Transverse colon (tissue), 4 donors: ENCODE data around the gene GPR148. TPM values are rescaled to one million over a fixed set of nuclear protein-coding genes. Genes with fewer than 3 reads are reported as not detected.

Source experiments
- DNase-seq: peaks from one replicate; pipeline ENCODE4 v3.0.0-alpha.2; 2019
- H3K27ac ChIP-seq, 4 donors: fragments of 200-600 bp; sonication (generic); 2 replicates each; pipeline ENCODE4 v1.5.1; 2016 to 2018; ENCODE audit warnings: inconsistent platforms in 4 of 4
- H3K27me3 ChIP-seq: fragments of 200-600 bp; sonication (generic); 2 replicates; pipeline ENCODE4 v1.5.1; 2017; ENCODE audit warnings: inconsistent platforms
- H3K36me3 ChIP-seq, 4 donors: fragments of 200-600 bp; sonication (generic); 2 replicates each; pipeline ENCODE4 v1.5.1; 2017 to 2019; ENCODE audit warnings: inconsistent platforms in 4 of 4
- H3K4me1 ChIP-seq, 4 donors: fragments of 200-600 bp; sonication (generic); 2 replicates each; pipeline ENCODE4 v1.5.1; 2017 to 2020; ENCODE audit warnings: inconsistent platforms in 4 of 4
- H3K4me3 ChIP-seq, 4 donors: fragments of 200-600 bp; sonication (generic); 1 replicate in 1 of 4; 2 replicates in 3 of 4; pipeline versions ENCODE4 v1.5.1 to v1.6.1; 2017 to 2019; ENCODE audit warnings: inconsistent platforms in 4 of 4
- H3K9me3 ChIP-seq, 2 donors: fragments of 200-600 bp; sonication (generic); 2 replicates each; pipeline ENCODE4 v1.5.1; 2017 to 2019; ENCODE audit warnings: inconsistent platforms in 2 of 2
- CTCF ChIP-seq, 5 experiments: fragments of 200-600 bp in 3 of 5; fragments of 450-650 bp in 2 of 5; sonication (generic) in 3 of 5; IDR thresholded peaks; 1 replicate in 2 of 5; 2 replicates in 3 of 5; pipeline ENCODE4 v1.5.1; 2016 to 2017; ENCODE audit warnings: antibody characterized with exemption in 5 of 5, inconsistent platforms in 3 of 5, mild to moderate bottlenecking in 2 of 5, moderate library complexity in 1 of 5
- EP300 ChIP-seq: sonication (generic); formaldehyde crosslinking; IDR thresholded peaks from one replicate; pipeline ENCODE4 v1.6.1; 2017; ENCODE audit warnings: antibody characterized with exemption, low read depth
- POLR2A ChIP-seq: fragments of 450-650 bp; IDR thresholded peaks from one replicate; pipeline ENCODE4 v1.6.1; 2016; ENCODE audit warnings: antibody characterized with exemption, mild to moderate bottlenecking, moderate library complexity
- POLR2AphosphoS5 ChIP-seq, 3 donors: sonication (generic); formaldehyde crosslinking; IDR thresholded peaks; one replicate each; pipeline ENCODE4 v1.6.1; 2016; ENCODE audit warnings: antibody characterized with exemption in 3 of 3
- WGBS, 2 donors: methylation state at CpG; one replicate each; pipeline ENCODE4 v1.1.5; 2018; ENCODE audit warnings: low coverage in 1 of 2; 5-methylcytosine and 5-hydroxymethylcytosine counted together
- in situ Hi-C, 4 donors: fragments of 200-750 bp; cut with MboI; loops; one replicate each; pipeline versions ENCODE4 v1.15.0 to v1.15.1; 2017; ENCODE audit warnings: low sequenced_read_pairs in 3 of 4, low pct_ligation_motif_present in 1 of 4, low pct_unique_long_range_greater_than_20kb in 1 of 4
- intact Hi-C: fragments of 100-400 bp; cut with DNase I; formaldehyde crosslinking; loops from one replicate; pipeline ENCODE4 v1.15.1; 2023; ENCODE audit warnings: low total_unique reads
- total RNA-seq, 4 donors: library from RNA; depleted of rRNA; stranded (reverse); fragments of >200 nt; gene quantifications; one replicate each; pipeline ENCODE4 v1.1.0, GENCODE V29; 2016

GPR148 gene
- total RNA-seq, 4 donors from 2014 or later: not detected

- TF ChIP-seq CTCF (IDR thresholded peaks at IDR 0.05) (no peak), POLR2A (no peak), POLR2AphosphoS5 (IDR thresholded peaks at IDR 0.05) (no peak), EP300 (no peak)
- Histone ChIP-seq H3K9me3 (no peaks in the 10 kb centered on the region), H3K4me1 (no peaks in the 10 kb centered on the region), H3K4me3 (no peak overlapping the region), H3K27me3 (no peaks in the 10 kb centered on the region), H3K36me3 (no peaks in the 10 kb centered on the region), H3K27ac (no peak overlapping the region)
- intact Hi-C loops: no loop called here
- in situ Hi-C loops: no loop called here
- no peak for DNase-seq
- 95 to 96% methylated on average over 3 of the region's 3 CpGs for WGBS, 2 donors
These were observed 6.3 kb downstream of the GPR148 start for GRCh38 chr2:130735200-130735599.

GRCh38 chr2:130736487-130736886 is 7.6 kb downstream of the GPR148 start:
- no peaks in the 10 kb centered on the region for H3K36me3 ChIP-seq
- no peak overlapping the region for H3K4me3 ChIP-seq
- no peak for DNase-seq
- H3K4me1 ChIP-seq: no peaks in the 10 kb centered on the region
- no peak for TF ChIP-seq POLR2AphosphoS5 (IDR thresholded peaks at IDR 0.05)
- no peak for TF ChIP-seq CTCF (IDR thresholded peaks at IDR 0.05)
- TF ChIP-seq POLR2A: no peak
- no peak for TF ChIP-seq EP300
- intact Hi-C loops: no loop called here
- 71 to 77% methylated on average over 5 to 6 of the region's 6 CpGs for WGBS, 2 donors
- no peaks in the 10 kb centered on the region for H3K9me3 ChIP-seq
- H3K27ac ChIP-seq: no peak overlapping the region
- no peaks in the 10 kb centered on the region for H3K27me3 ChIP-seq
- in situ Hi-C loops: no loop called here

GRCh38 chr2:130737592-130737991 is 8.7 kb downstream of the GPR148 start:
- Histone ChIP-seq H3K27ac (no peak overlapping the region), H3K36me3 (no peaks in the 10 kb centered on the region), H3K9me3 (no peaks in the 10 kb centered on the region), H3K4me1 (no peaks in the 10 kb centered on the region), H3K27me3 (no peaks in the 10 kb centered on the region), H3K4me3 (no peak overlapping the region)
- TF ChIP-seq POLR2A (no peak), POLR2AphosphoS5 (IDR thresholded peaks at IDR 0.05) (no peak), CTCF (IDR thresholded peaks at IDR 0.05) (no peak), EP300 (no peak)
- intact Hi-C loops: no loop called here
- WGBS, 2 donors: 88 to 100% methylated on average over 1 to 6 of the region's 14 CpGs
- DNase-seq: no peak
- in situ Hi-C loops: no loop called here

- H3K36me3 ChIP-seq: no peaks in the 10 kb centered on the region
- intact Hi-C loops (no loop called here), in situ Hi-C loops (no loop called here)
- no peak overlapping the region for H3K27ac ChIP-seq
- no peak for DNase-seq
- 63 to 81% methylated on average over 7 to 12 of the region's 12 CpGs for WGBS, 2 donors
- no peaks in the 10 kb centered on the region for H3K9me3 ChIP-seq
- no peak overlapping the region for H3K4me3 ChIP-seq
- no peaks in the 10 kb centered on the region for H3K27me3 ChIP-seq
- no peaks in the 10 kb centered on the region for H3K4me1 ChIP-seq
- TF ChIP-seq POLR2A (no peak), CTCF (IDR thresholded peaks at IDR 0.05) (no peak), POLR2AphosphoS5 (IDR thresholded peaks at IDR 0.05) (no peak), EP300 (no peak)
These were observed 11.8 kb downstream of the GPR148 start for GRCh38 chr2:130740671-130741070.
